K562 (cell line): Measurements from ENCODE around the gene OR6S1. TPM values are rescaled to one million over a fixed set of nuclear protein-coding genes. Genes with fewer than 3 reads are reported as not detected.
A peak's percentile ranks its signal among the peaks of the same experiment; 100 is the strongest.

Experiments used
- BRF1 ChIP-seq: IDR thresholded peaks from 3 replicates; pipeline ENCODE4 v1.6.1; 2011; ENCODE audit warnings: borderline replicate concordance, mild to moderate bottlenecking; ENCODE audit not compliant: insufficient read length; ENCODE audit errors: extremely low read depth
- CBFB ChIP-seq: sonication (generic); formaldehyde crosslinking; IDR thresholded peaks from 2 replicates; pipeline ENCODE4 v1.4.0; 2020; ENCODE audit warnings: mild to moderate bottlenecking, missing genetic modification reagents
- CBX5 ChIP-seq: IDR thresholded peaks from 2 replicates; pipeline ENCODE4 v1.6.1; 2014; ENCODE audit warnings: low read depth, borderline replicate concordance
- CSDE1 ChIP-seq, 2 experiments: fragments of 450-650 bp; IDR thresholded peaks; 2 replicates each; pipeline ENCODE4 v1.6.1; 2016; ENCODE audit warnings: mild to moderate bottlenecking in 1 of 2
- HDAC3 ChIP-seq: fragments of 450-650 bp; IDR thresholded peaks from 2 replicates; pipeline ENCODE4 v1.6.1; 2018; ENCODE audit warnings: borderline replicate concordance, mild to moderate bottlenecking, moderate library complexity; ENCODE audit not compliant: partially characterized antibody
- KDM1A ChIP-seq, 2 experiments: fragments of 450-650 bp; IDR thresholded peaks; 2 replicates each; pipeline ENCODE4 v1.6.1; 2016; ENCODE audit warnings: mild to moderate bottlenecking in 2 of 2
- KDM4B ChIP-seq, 2 experiments: fragments of 450-650 bp in 1 of 2; sonication (generic) in 1 of 2; IDR thresholded peaks; 2 replicates each; pipeline ENCODE4 v1.6.1; 2016 to 2017; ENCODE audit warnings: borderline replicate concordance in 2 of 2, antibody characterized with exemption in 1 of 2, low read depth in 1 of 2, mild to moderate bottlenecking in 1 of 2
- NFRKB ChIP-seq: fragments of 450-650 bp; IDR thresholded peaks from 2 replicates; pipeline ENCODE4 v1.6.1; 2016; ENCODE audit warnings: low read depth
- POU5F1 ChIP-seq: fragments of 150-350 bp; IDR thresholded peaks from 2 replicates; pipeline ENCODE4 v1.6.1; 2014; ENCODE audit warnings: borderline replicate concordance, low read length, low read depth, mild to moderate bottlenecking; ENCODE audit not compliant: partially characterized antibody
- RB1 ChIP-seq: fragments of 450-650 bp; IDR thresholded peaks from 2 replicates; pipeline ENCODE4 v1.6.1; 2017; ENCODE audit warnings: low read depth, mild to moderate bottlenecking
- RBM17 ChIP-seq: fragments of 200-400 bp; formaldehyde crosslinking; IDR thresholded peaks from 2 replicates; pipeline ENCODE4 v1.6.1; 2017; ENCODE audit warnings: low read depth, mild to moderate bottlenecking, low read length, borderline replicate concordance
- SREBF1 ChIP-seq: fragments of 150-350 bp; IDR thresholded peaks from 2 replicates; pipeline ENCODE4 v1.6.1; 2014; ENCODE audit warnings: antibody characterized with exemption, low read depth, low read length, borderline replicate concordance
- TAF1 ChIP-seq: IDR thresholded peaks from 2 replicates; pipeline ENCODE4 v1.6.1; 2011; ENCODE audit warnings: mild to moderate bottlenecking, low read length, moderate library complexity; ENCODE audit not compliant: insufficient read depth, control insufficient read depth, severe bottlenecking; ENCODE audit errors: extremely low read depth
- THAP12 ChIP-seq: fragments of 250-450 bp; sonication (Bioruptor Pico); IDR thresholded peaks from 2 replicates; pipeline ENCODE4 v1.9.0; 2021; ENCODE audit warnings: mild to moderate bottlenecking, inconsistent platforms
- TOE1 ChIP-seq, 2 experiments: fragments of 450-650 bp in 1 of 2; sonication (generic) in 1 of 2; formaldehyde crosslinking in 1 of 2; IDR thresholded peaks; 2 replicates each; pipeline versions ENCODE4 v1.7.1 to v1.8.0; 2016 to 2022; ENCODE audit warnings: borderline replicate concordance in 2 of 2, mild to moderate bottlenecking in 2 of 2, antibody characterized with exemption in 1 of 2, inconsistent platforms in 1 of 2, low read depth in 1 of 2, missing genetic modification reagents in 1 of 2, moderate library complexity in 1 of 2
- XRCC5 ChIP-seq: fragments of 200-400 bp; formaldehyde crosslinking; IDR thresholded peaks from 2 replicates; pipeline ENCODE4 v1.6.1; 2017; ENCODE audit warnings: low read depth, mild to moderate bottlenecking, low read length
- ZKSCAN1 ChIP-seq: fragments of 150-350 bp; IDR thresholded peaks from 2 replicates; pipeline ENCODE4 v1.6.1; 2016; ENCODE audit warnings: low read depth, low read length
- ZNF197 ChIP-seq: fragments of 200-800 bp; sonication (Bioruptor generic); IDR thresholded peaks from 2 replicates; pipeline ENCODE4 v1.6.1; 2016; ENCODE audit warnings: low read depth, missing genetic modification characterization, missing compliant biosample characterization
- polyA plus RNA-seq, 8 experiments: library from polyadenylated mRNA; depleted of rRNA in 4 of 8; stranded (reverse) in 5 of 8; unstranded in 3 of 8; fragments of >200 nt; fragmentation: Nextera tagmentation in 2 of 8; fragmentation: Illumina TruSeq in 1 of 8; extraction: Ambion mirVana in 2 of 8; extraction: Trizol in 1 of 8; gene quantifications; 2 replicates each; pipeline versions ENCODE4 v1.2.1 to v1.2.3, GENCODE V29; 2011 to 2014; ENCODE audit warnings: inconsistent platforms in 1 of 8, missing spikeins in 1 of 8
- total RNA-seq, 7 experiments: library from RNA; depleted of rRNA in 6 of 7; stranded (reverse); fragments of >200 nt in 6 of 7; fragmentation: Illumina TruSeq in 2 of 7; extraction: Trizol in 2 of 7; gene quantifications; 2 replicates each; pipeline versions ENCODE4 v1.2.1 to v1.2.3, GENCODE V29; 2011 to 2021; ENCODE audit warnings: low replicate concordance in 1 of 7
- TF ChIP-seq, protein P1 (sequence below): fragments of 450-650 bp; formaldehyde crosslinking; IDR thresholded peaks from 2 replicates; pipeline ENCODE4 v1.4.0; 2020; ENCODE audit warnings: mild to moderate bottlenecking, moderate library complexity
- TF ChIP-seq, protein P2 (sequence below): IDR thresholded peaks from 3 replicates; pipeline ENCODE4 v1.6.1; 2011; ENCODE audit warnings: borderline replicate concordance, mild to moderate bottlenecking; ENCODE audit not compliant: insufficient read length, insufficient read depth

OR6S1 gene
- total and polyA plus RNA-seq, 9 of the 15 experiments (the other 6 are each of a cell fraction or from before 2014, with no cell fraction given): not detected

DNA sequence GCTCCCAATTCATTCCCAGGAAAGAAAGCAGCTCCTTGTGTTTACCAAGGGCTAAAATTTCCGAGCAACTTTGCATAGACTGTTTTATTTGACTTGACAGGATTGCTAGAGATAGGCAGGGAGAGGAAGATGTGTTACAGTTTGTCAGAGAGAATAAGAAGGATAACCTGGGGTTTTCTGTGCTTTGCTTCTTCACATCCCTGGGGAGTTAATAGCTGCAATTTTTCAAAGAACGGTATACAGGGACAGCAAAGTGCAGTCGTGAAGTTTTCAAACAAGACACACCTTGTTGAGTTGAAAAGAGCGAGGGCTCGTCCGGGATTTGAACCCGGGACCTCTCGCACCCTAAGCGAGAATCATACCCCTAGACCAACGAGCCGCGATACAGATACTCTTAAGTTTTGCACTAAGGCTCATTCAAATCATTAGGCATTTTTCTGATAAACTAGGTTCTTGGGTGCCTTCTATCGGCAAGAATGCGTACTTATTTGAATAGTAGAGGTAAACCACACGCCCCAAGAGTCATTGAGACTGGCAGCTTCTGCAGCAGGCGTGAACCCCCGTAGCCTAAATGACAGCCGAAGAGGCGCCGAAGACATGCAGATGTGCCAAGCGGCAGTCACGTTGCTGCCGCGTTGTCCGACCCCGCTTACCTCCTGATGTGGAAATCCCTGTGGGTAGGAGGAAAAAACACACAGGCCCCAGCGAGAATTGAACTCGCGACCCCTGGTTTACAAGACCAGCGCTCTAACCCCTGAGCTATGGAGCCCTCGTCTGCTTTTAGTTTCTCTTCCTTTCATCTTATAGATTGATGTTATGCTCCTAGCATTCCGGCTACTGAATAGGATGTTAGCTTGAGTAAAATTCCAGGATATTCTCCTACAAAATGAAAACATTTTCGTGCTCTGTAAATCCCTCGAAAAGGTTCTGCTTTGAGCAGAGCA is 28.1 kb downstream of the OR6S1 start (continued):
- TF ChIP-seq THAP12 (CRISPR knock-in tag) (no peak), TAF1 (no peak), CSDE1 (IDR thresholded peaks at IDR 0.05) (peak in 1 of 2 experiments; percentile 57; a peak in 1 of 4 replicates), HDAC3 (no peak), XRCC5 (peak; percentile 71; the same call in 1 of the 2 replicates), RBM17 (no peak), CBFB (peak; percentile 53; the same call in 1 of the 2 replicates), CBX5 (no peak), KDM1A (IDR thresholded peaks at IDR 0.05) (no peak), BRF1 (peak; percentile 8), TOE1 (IDR thresholded peaks at IDR 0.05; ENCODE audit: borderline replicate concordance) (0 out of 2 replicates have a peak, but pooled peaks have one; percentile 53), TOE1 (CRISPR knock-in tag; IDR thresholded peaks at IDR 0.05; ENCODE audit: borderline replicate concordance, low read depth) (no peak), NFRKB (no peak), ZNF197 (CRISPR knock-in tag) (no peak), ZKSCAN1 (peak; percentile 92), RB1 (0 out of 2 replicates have a peak, but pooled peaks have one; percentile 20), POU5F1 (no peak), SREBF1 (no peak), KDM4B (IDR thresholded peaks at IDR 0.05; ENCODE audit: borderline replicate concordance in 2 of 2, low read depth in 1 of 2) (no peak)
- TF ChIP-seq, protein P1, sequence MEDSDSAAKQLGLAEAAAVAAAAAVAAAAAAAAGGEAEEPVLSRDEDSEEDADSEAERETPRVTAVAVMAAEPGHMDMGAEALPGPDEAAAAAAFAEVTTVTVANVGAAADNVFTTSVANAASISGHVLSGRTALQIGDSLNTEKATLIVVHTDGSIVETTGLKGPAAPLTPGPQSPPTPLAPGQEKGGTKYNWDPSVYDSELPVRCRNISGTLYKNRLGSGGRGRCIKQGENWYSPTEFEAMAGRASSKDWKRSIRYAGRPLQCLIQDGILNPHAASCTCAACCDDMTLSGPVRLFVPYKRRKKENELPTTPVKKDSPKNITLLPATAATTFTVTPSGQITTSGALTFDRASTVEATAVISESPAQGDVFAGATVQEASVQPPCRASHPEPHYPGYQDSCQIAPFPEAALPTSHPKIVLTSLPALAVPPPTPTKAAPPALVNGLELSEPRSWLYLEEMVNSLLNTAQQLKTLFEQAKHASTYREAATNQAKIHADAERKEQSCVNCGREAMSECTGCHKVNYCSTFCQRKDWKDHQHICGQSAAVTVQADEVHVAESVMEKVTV: no peak
- TF ChIP-seq, protein P2, sequence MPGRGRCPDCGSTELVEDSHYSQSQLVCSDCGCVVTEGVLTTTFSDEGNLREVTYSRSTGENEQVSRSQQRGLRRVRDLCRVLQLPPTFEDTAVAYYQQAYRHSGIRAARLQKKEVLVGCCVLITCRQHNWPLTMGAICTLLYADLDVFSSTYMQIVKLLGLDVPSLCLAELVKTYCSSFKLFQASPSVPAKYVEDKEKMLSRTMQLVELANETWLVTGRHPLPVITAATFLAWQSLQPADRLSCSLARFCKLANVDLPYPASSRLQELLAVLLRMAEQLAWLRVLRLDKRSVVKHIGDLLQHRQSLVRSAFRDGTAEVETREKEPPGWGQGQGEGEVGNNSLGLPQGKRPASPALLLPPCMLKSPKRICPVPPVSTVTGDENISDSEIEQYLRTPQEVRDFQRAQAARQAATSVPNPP: no peak
